MCF 10A (cell line): ENCODE results near the gene BAHD1. TPM values are rescaled to one million over a fixed set of nuclear protein-coding genes. Genes with fewer than 3 reads are reported as not detected.
A peak's percentile ranks its signal among the peaks of the same experiment; 100 is the strongest.
"Not testable (repeated sequence)": the region's sequence is repeated elsewhere in the genome, so short reads cannot be mapped to it uniquely, and the experiment has no call there.

ENCODE experiments used
- BruUV-seq: library from RNA; stranded (reverse); fragments of 400-500 nt; replicated peaks from 2 replicates; lab custom pipeline; 2021; lab: Mats Ljungman, UMichigan
- CTCF ChIA-PET: fragments of 300-600 bp; sonication (Branson Sonifier 250); formaldehyde crosslinking; extraction: SDS; loops from one replicate; lab custom pipeline; 2021; ENCODE audit warnings: antibody characterized with exemption, inconsistent platforms; lab: Yijun Ruan, JAX
- POLR2A ChIA-PET: fragments of 300-600, 350-650 bp; sonication (Branson Sonifier 250); formaldehyde crosslinking; extraction: SDS; loops from one replicate; lab custom pipeline; 2020; ENCODE audit warnings: antibody characterized with exemption, inconsistent platforms; lab: Yijun Ruan, JAX
- DNase-seq: peaks from one replicate; pipeline ENCODE4 v3.0.0-alpha.2; 2018; ENCODE audit not compliant: unreplicated experiment
- H3K27ac Mint-ChIP-seq: one replicate; pipeline ENCODE4 v1.8.0; 2022; ENCODE audit warnings: mild to moderate bottlenecking, low read depth, mixed read lengths; ENCODE audit not compliant: unreplicated experiment
- H3K27me3 Mint-ChIP-seq: one replicate; pipeline ENCODE4 v1.8.0; 2022; ENCODE audit warnings: mixed read lengths; ENCODE audit not compliant: insufficient read depth, unreplicated experiment
- H3K36me3 Mint-ChIP-seq: one replicate; pipeline ENCODE4 v1.8.0; 2022; ENCODE audit warnings: mild to moderate bottlenecking, moderate library complexity, mixed read lengths; ENCODE audit not compliant: insufficient read depth, unreplicated experiment
- H3K4me1 Mint-ChIP-seq: one replicate; pipeline ENCODE4 v1.8.0; 2022; ENCODE audit warnings: mixed read lengths; ENCODE audit not compliant: insufficient read depth, unreplicated experiment
- H3K4me3 Mint-ChIP-seq: one replicate; pipeline ENCODE4 v1.8.0; 2022; ENCODE audit warnings: mild to moderate bottlenecking, moderate library complexity, mixed read lengths; ENCODE audit not compliant: unreplicated experiment
- H3K9me3 Mint-ChIP-seq: one replicate; pipeline ENCODE4 v1.8.0; 2022; ENCODE audit warnings: mixed read lengths; ENCODE audit not compliant: unreplicated experiment
- CTCF ChIP-seq: fragments of 200-600 bp; IDR thresholded peaks from one replicate; pipeline ENCODE4 v1.8.0; 2022; ENCODE audit warnings: antibody characterized with exemption, mild to moderate bottlenecking; ENCODE audit not compliant: unreplicated experiment
- intact Hi-C: fragments of 100-400 bp; cut with micrococcal nuclease; formaldehyde crosslinking; loops from 2 replicates; pipeline ENCODE4 v1.14.1; 2022
- total RNA-seq: library from RNA; stranded (reverse); gene quantifications from 2 replicates; pipeline ENCODE4 v1.2.3, GENCODE V29; 2022

BAHD1 gene
- total RNA-seq, 1 experiment from 2014 or later, result 14.9 TPM

- ChIA-PET POLR2A (no interaction called here), CTCF (interaction anchor here (0.6 to 0.9 kb wide), 3 partner anchors 67 to 440 kb away, joined by 3 read pairs; no protein-coding TSS in a partner anchor)
- Mint-ChIP-seq H3K4me3 (no peak overlapping the region), H3K27ac (no peak overlapping the region), H3K9me3 (no peaks in the 10 kb centered on the region), H3K4me1 (peaks cover 37% of the 10 kb centered on the region), H3K27me3 (no peaks in the 10 kb centered on the region), H3K36me3 (no peaks in the 10 kb centered on the region)
- no peak for TF ChIP-seq CTCF
- no TSS peak for BruUV-seq
- DNase-seq, result no peak
- intact Hi-C loops, result no loop called here
Measured at GRCh38 chr15:40451527-40452158, 10.9 kb downstream of the BAHD1 start.

- peaks cover 39% of the 10 kb centered on the region for H3K4me1 Mint-ChIP-seq
- CTCF ChIA-PET, result interaction anchor here (0.5 to 0.6 kb wide), 2 partner anchors 142 to 1743 kb away, joined by 3 read pairs; no protein-coding TSS in a partner anchor
- POLR2A ChIA-PET, result interaction anchor here (1.2 kb wide), 1 partner anchor 11 kb away, joined by 7 read pairs; the partner anchor contains the start of gene BAHD1
- no peak for DNase-seq
- H3K27me3 Mint-ChIP-seq, result no peaks in the 10 kb centered on the region
- TF ChIP-seq CTCF, result no peak
- H3K36me3 Mint-ChIP-seq, result no peaks in the 10 kb centered on the region
- intact Hi-C loops, result no loop called here
- no TSS peak for BruUV-seq
- no peaks in the 10 kb centered on the region for H3K9me3 Mint-ChIP-seq
- H3K4me3 Mint-ChIP-seq, result no peak overlapping the region
- H3K27ac Mint-ChIP-seq, result no peak overlapping the region
Measured at GRCh38 chr15:40452296-40453090, 11.7 kb downstream of the BAHD1 start.

GRCh38 chr15:40453941-40454340 lies 13.2 kb downstream of the BAHD1 start:
- ChIA-PET POLR2A (interaction anchor here (0.6 to 3.7 kb wide), 4 partner anchors 8 to 110 kb away, joined by 3 to 25 read pairs (median 10); partner anchors contain the start of genes BAHD1 and CHST14), CTCF (interaction anchor here (0.7 to 1.6 kb wide), 2 partner anchors 136 to 443 kb away, joined by 3 to 4 read pairs; no protein-coding TSS in a partner anchor)
- H3K9me3 Mint-ChIP-seq, BruUV-seq, H3K4me3 Mint-ChIP-seq, H3K27me3 Mint-ChIP-seq, intact Hi-C loops, H3K36me3 Mint-ChIP-seq, DNase-seq: not testable (repeated sequence)
- H3K4me1 Mint-ChIP-seq, result peaks cover 39% of the 10 kb centered on the region
- peak overlapping the region; percentile 86 for H3K27ac Mint-ChIP-seq

GRCh38 chr15:40454904-40455391 lies 14.2 kb downstream of the BAHD1 start:
- no TSS peak for BruUV-seq
- Mint-ChIP-seq H3K9me3 (no peaks in the 10 kb centered on the region), H3K27me3 (no peaks in the 10 kb centered on the region), H3K36me3 (no peaks in the 10 kb centered on the region), H3K4me3 (peak overlapping the region; percentile 55), H3K4me1 (peaks cover 33% of the 10 kb centered on the region), H3K27ac (peak overlapping the region; percentile 86)
- TF ChIP-seq CTCF, result no peak
- CTCF ChIA-PET, result interaction anchor here (0.6 to 1.6 kb wide), 7 partner anchors 38 to 180 kb away, joined by 3 to 4 read pairs (median 4); no protein-coding TSS in a partner anchor
- POLR2A ChIA-PET, result interaction anchor here (0.6 to 3.7 kb wide), 6 partner anchors 9 to 141 kb away, joined by 3 to 25 read pairs (median 6); partner anchors contain the start of genes BAHD1 and CHST14
- DNase-seq, result peak; percentile 78
- intact Hi-C loops, result loop anchor here (5.0 kb wide), 1 partner anchor 52 kb away; no protein-coding TSS in a partner anchor
